ENCODE results near the gene C2orf76.

C2orf76 gene

GRCh38 chr2:119402106-119402505 is 35.5 kb upstream of the C2orf76 start:
- Histone ChIP-seq H3K27me3 (ENCODE audit: insufficient read depth, low read length, poor library complexity, severe bottlenecking) (no peaks in the 10 kb centered on the region), H3K9me3 (ENCODE audit: insufficient read depth, low read depth, low read length) (no peaks in the 10 kb centered on the region), H3K79me2 (ENCODE audit: insufficient read depth, low read length) (no peaks in the 10 kb centered on the region), H2AFZ (ENCODE audit: low read length) (no peak overlapping the region), H4K20me1 (ENCODE audit: insufficient read depth, low read length, poor library complexity, severe bottlenecking) (no peaks in the 10 kb centered on the region), H3K36me3 (ENCODE audit: insufficient read depth, low read length) (no peaks in the 10 kb centered on the region), H3K4me3 (ENCODE audit: low read length, poor library complexity, severe bottlenecking) (no peak overlapping the region), H3F3A (ENCODE audit: low read depth) (no peaks in the 10 kb centered on the region), H3K4me1 (ENCODE audit: insufficient read depth, low read length, poor library complexity, severe bottlenecking) (no peaks in the 10 kb centered on the region), H3K9ac (ENCODE audit: low read depth, low read length, poor library complexity, severe bottlenecking) (no peak overlapping the region), H3K9me2 (replicated peaks; ENCODE audit: low read depth, low read length) (no peaks in the 10 kb centered on the region), H3K4me2 (ENCODE audit: low read depth, low read length, poor library complexity, severe bottlenecking) (no peak overlapping the region)
- TF ChIP-seq, protein P1, sequence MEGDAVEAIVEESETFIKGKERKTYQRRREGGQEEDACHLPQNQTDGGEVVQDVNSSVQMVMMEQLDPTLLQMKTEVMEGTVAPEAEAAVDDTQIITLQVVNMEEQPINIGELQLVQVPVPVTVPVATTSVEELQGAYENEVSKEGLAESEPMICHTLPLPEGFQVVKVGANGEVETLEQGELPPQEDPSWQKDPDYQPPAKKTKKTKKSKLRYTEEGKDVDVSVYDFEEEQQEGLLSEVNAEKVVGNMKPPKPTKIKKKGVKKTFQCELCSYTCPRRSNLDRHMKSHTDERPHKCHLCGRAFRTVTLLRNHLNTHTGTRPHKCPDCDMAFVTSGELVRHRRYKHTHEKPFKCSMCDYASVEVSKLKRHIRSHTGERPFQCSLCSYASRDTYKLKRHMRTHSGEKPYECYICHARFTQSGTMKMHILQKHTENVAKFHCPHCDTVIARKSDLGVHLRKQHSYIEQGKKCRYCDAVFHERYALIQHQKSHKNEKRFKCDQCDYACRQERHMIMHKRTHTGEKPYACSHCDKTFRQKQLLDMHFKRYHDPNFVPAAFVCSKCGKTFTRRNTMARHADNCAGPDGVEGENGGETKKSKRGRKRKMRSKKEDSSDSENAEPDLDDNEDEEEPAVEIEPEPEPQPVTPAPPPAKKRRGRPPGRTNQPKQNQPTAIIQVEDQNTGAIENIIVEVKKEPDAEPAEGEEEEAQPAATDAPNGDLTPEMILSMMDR (conservative IDR thresholded peaks at IDR 0.05; ENCODE audit: low read length) = no peak
- no peak for TF ChIP-seq EZH2phosphoT487 (IDR thresholded peaks at IDR 0.05; ENCODE audit: borderline replicate concordance)

- no peaks in the 10 kb centered on the region for H3K9me3 ChIP-seq (ENCODE audit: insufficient read depth, low read depth, low read length)
- H4K20me1 ChIP-seq (ENCODE audit: insufficient read depth, low read length, poor library complexity, severe bottlenecking) = no peaks in the 10 kb centered on the region
- H3K4me2 ChIP-seq (ENCODE audit: low read depth, low read length, poor library complexity, severe bottlenecking) = no peak overlapping the region
- no peak for TF ChIP-seq EZH2phosphoT487 (IDR thresholded peaks at IDR 0.05; ENCODE audit: borderline replicate concordance)
- TF ChIP-seq, protein P1 (conservative IDR thresholded peaks at IDR 0.05; ENCODE audit: low read length) = no peak
- no peaks in the 10 kb centered on the region for H3K27me3 ChIP-seq (ENCODE audit: insufficient read depth, low read length, poor library complexity, severe bottlenecking)
- no peaks in the 10 kb centered on the region for H3K79me2 ChIP-seq (ENCODE audit: insufficient read depth, low read length)
- no peaks in the 10 kb centered on the region for H3K36me3 ChIP-seq (ENCODE audit: insufficient read depth, low read length)
- H3F3A ChIP-seq (ENCODE audit: low read depth) = no peaks in the 10 kb centered on the region
- H2AFZ ChIP-seq (ENCODE audit: low read length) = no peak overlapping the region
- no peak overlapping the region for H3K9ac ChIP-seq (ENCODE audit: low read depth, low read length, poor library complexity, severe bottlenecking)
- no peaks in the 10 kb centered on the region for H3K4me1 ChIP-seq (ENCODE audit: insufficient read depth, low read length, poor library complexity, severe bottlenecking)
- H3K9me2 ChIP-seq (replicated peaks; ENCODE audit: low read depth, low read length) = no peaks in the 10 kb centered on the region
- H3K4me3 ChIP-seq (ENCODE audit: low read length, poor library complexity, severe bottlenecking) = no peak overlapping the region
Measured at GRCh38 chr2:119397196-119397595, 30.6 kb upstream of the C2orf76 start.

- no peak overlapping the region for H3K9ac ChIP-seq (ENCODE audit: low read depth, low read length, poor library complexity, severe bottlenecking)
- H3K4me2 ChIP-seq (ENCODE audit: low read depth, low read length, poor library complexity, severe bottlenecking) = no peak overlapping the region
- TF ChIP-seq, protein P1 (conservative IDR thresholded peaks at IDR 0.05; ENCODE audit: low read length) = no peak
- TF ChIP-seq EZH2phosphoT487 (IDR thresholded peaks at IDR 0.05; ENCODE audit: borderline replicate concordance) = no peak
- no peaks in the 10 kb centered on the region for H3K9me3 ChIP-seq (ENCODE audit: insufficient read depth, low read depth, low read length)
- no peaks in the 10 kb centered on the region for H3K27me3 ChIP-seq (ENCODE audit: insufficient read depth, low read length, poor library complexity, severe bottlenecking)
- no peaks in the 10 kb centered on the region for H3K36me3 ChIP-seq (ENCODE audit: insufficient read depth, low read length)
- no peaks in the 10 kb centered on the region for H3F3A ChIP-seq (ENCODE audit: low read depth)
- no peak overlapping the region for H3K4me3 ChIP-seq (ENCODE audit: low read length, poor library complexity, severe bottlenecking)
- no peaks in the 10 kb centered on the region for H3K79me2 ChIP-seq (ENCODE audit: insufficient read depth, low read length)
- H3K9me2 ChIP-seq (replicated peaks; ENCODE audit: low read depth, low read length) = no peaks in the 10 kb centered on the region
- peaks cover 7% of the 10 kb centered on the region for H3K4me1 ChIP-seq (ENCODE audit: insufficient read depth, low read length, poor library complexity, severe bottlenecking)
- no peaks in the 10 kb centered on the region for H4K20me1 ChIP-seq (ENCODE audit: insufficient read depth, low read length, poor library complexity, severe bottlenecking)
- H2AFZ ChIP-seq (ENCODE audit: low read length) = no peak overlapping the region
Measured at GRCh38 chr2:119393971-119394748, 27.5 kb upstream of the C2orf76 start.
